ENCODE results near the gene ZNF768.
A peak's percentile ranks its signal among the peaks of the same experiment; 100 is the strongest.

ZNF768 gene

DNA sequence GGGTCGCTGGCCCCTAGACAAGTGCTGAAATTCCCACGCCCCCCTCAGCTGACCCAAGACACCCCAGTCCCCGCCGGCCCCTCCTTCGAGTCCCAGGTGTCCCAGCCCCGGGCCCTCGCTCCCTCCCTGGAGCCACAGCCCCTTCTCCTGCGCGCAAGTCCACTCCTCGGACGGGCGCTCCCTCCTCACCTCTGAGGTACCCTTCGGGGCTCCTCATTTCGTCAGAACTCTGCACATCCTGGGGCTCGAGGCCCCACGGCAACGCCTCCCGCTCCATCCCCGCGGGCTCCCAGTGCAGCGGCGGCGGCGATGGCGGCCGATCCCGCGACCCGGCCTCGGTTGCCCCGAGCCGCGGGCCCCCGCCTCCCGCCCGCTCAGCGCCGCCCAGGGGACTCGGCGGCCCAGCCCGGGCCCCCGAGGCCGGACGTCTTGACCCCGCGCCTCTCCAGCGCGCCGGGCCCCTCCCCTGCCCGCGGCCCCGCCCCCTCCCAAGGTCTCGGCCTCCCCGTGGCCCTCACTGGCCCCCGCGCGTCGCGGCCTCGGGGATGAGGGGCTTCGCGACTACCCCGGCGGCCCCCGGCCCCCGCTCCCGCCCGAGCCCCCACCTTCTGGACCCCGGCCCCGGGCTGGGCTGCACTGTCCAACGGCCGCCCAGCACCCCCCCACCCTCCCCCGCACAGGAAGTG lies at the start of gene ZNF768:
TSS of gene ZNF768 (minus strand) at position 430 of the 686 bp plus-strand sequence. CDS start at position 277, 153 bp downstream.
- peak; percentile 67 for DNase-seq (ENCODE audit: low spot score)

DNA sequence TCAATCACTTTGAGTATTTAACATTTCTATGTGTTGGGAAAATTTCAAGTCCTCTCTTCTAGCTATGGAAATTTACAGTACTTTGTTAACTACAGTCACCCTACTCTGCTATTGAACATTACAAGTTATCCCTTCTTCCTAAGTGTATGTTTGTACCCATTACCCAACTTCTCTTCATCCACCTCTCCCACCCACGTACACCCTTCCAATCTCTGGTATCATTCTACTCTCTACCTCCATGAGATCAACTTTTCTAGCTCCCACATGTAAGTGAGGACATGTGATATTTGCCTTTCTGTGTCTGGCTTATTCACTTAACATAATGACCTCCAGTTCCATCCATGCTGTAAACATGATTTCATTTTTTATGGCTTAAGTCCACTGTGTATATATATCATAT lies 48.3 kb upstream of the ZNF768 start:
- DNase-seq (ENCODE audit: low spot score): no peak

DNA sequence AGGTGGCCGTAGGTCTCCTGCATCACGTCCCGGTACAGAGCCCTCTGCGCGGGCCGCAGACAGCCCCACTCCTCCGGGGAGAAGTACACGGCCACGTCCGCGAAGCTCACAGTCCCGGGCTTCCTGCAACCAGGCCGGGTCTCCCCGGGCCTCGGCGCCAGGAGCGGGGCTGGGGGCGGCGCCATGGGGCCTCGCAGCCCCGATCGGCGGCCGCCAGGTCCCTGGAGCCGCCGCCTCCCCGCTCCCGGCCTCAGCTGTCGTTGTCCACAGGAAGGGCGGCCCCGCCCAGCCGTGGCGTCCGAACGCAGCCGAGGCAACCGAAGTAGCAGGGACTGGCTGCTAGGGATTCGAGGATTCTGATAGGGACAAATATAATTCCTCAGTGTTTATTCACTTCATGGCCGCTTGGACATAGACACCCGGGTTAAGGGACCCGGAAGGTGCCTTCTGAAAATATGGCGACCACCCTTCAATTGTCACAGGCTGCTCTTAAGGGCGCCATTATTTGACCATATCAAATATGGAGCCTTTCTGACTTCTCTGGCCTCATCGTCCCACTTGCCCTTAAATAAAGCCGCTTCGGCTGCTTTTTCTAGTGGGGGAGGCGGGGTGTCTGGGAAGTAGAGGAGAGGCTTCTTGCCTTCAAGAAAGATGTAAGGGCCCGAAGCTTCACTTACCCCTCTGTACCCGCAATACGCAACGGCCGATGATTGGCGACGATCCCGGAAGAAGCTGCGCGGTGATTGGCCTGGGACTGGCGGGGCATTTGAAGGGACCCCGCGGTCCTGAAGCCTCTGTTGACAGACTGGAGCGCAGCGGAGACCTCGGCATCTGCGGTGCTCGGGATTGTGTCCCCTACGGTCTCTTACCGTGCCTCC lies 45.3 kb upstream of the ZNF768 start, which contains the start of gene ZNF688:
TSS of gene ZNF688 (minus strand) at position 270 of the 878 bp plus-strand sequence. CDS start at position 185, 85 bp downstream.
- peak; percentile 92 for DNase-seq (ENCODE audit: low spot score)

DNA sequence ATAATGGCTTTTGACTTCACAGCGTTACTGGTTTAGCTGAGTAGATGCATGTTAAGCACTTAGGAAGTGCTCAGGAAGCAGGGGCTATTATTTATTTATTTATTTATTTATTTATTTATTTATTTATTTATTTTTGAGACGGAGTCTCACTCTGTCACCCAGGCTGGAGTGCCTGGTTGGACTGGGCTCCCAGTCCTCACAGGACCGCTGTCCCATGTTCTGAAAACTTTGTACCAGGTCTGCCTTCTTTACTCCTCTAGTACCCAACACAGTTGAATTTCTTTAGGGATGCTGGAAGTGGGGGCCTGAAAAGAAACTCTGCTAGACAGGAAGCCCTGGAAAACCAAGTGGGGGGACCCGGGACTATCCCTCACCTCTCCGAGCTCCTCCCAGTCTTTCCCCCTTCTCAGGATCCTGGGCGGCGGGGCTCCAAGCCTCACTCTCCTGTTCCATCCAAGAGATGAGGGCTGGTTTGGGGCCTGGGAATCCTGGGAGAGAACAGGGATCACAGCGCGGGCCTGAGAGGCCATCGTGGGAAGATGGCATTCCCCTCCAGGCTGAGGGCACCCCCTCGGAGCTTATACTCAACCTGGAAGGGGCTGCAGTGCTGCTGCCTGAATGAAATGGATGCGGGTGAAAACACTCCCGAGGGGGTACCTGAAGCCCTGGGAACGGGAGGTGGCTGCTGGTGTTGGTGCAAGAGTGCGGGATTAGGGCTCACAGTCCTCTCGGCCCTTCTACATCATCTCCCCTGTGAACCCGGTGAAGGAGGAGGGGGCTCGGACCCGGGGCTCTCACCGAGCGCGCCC lies 44.5 kb upstream of the ZNF768 start:
- peak; percentile 52 for DNase-seq (ENCODE audit: low spot score)

DNA sequence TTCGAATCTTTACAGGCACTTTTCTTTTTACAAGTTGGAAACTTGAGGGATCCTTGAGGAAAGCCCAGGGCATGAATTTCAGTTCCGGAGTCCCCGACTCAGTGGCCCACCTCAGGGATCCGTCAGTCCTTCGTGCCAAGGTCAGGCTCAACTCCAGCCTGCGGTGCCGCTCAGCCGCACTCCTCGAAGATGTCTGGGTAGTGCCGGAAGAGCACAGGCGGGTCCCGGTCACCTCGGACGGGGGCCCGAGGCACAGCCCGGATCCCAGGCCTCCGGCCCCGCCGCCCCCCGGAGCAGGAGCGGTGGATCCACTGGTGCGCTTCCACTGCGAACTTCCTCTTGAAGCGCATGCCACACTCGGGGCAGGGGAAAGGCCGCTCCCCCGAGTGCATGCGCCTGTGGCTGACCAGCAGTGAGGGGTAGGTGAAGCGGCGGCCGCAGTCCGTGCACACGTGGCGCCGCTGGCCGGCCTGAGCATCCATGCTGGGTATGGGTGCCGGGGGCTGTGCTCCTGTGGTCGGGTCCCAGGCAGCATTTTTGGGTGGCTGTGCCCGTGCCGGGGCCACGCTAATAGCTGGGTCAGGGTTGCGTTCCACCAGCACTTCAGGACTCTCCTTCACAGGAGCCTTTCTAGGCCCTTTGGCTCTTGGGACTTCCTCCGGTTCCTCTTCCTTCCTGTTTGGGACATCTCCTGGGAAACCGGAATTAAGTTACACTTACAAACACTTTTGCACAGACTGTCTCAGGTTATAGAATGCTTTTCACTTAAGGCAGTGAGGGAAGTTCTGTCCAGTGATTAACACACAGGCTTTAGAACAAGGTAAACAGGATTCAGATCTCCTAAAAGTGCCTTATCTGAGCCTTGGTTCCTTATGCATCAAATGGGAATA lies 43.6 kb upstream of the ZNF768 start:
- no peak for DNase-seq (ENCODE audit: low spot score)

DNA sequence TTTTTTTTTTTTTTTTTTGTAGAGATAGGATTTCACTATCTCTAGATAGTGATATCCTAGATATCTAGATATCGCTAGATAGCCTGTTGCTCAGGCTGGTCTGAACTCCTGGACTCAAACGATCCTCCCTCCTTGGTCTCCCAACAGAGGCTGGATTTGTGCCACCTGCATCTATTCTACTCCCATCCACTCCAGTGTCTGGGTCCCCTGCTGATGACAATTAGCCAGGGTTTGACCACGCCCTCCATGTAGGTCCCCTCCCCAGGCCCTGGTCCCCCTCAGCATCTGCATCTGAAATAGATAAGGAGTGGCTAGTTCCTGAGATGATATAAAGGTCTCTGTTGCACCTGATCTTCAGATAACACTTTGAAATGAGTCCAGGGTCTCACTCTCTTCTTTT lies 42.9 kb upstream of the ZNF768 start:
- no peak for DNase-seq (ENCODE audit: low spot score)

DNA sequence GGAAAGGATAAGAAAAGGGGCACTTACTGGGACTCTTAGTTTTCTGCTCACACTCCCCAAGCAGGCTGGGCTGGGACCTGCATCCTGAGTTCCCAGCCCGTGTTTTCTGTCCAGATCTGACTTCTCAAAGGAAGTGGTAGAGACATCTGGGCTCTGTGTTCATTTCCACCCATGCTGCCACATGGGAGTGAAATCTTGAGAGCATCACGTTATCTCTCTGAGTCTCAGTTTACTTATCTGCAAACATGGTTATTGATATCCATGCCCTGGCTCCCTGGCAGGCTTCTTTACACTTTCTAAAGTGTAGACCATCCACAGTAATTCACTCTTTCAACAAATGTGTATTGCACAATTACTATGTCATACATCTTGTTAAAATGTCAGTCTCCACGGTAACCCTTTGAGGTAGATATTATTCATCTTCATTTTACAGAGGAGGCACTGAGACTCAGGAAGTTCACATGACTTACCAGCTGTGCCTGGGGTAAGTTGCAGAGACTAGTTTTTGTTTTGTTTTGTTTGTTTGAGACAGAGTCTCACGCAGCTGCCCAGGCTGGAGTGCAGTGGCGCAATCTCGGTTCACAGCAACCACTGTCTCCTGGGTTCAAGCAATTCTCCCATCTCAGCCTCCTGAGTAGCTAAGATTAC lies 41.7 kb upstream of the ZNF768 start:
- DNase-seq (ENCODE audit: low spot score): no peak

DNA sequence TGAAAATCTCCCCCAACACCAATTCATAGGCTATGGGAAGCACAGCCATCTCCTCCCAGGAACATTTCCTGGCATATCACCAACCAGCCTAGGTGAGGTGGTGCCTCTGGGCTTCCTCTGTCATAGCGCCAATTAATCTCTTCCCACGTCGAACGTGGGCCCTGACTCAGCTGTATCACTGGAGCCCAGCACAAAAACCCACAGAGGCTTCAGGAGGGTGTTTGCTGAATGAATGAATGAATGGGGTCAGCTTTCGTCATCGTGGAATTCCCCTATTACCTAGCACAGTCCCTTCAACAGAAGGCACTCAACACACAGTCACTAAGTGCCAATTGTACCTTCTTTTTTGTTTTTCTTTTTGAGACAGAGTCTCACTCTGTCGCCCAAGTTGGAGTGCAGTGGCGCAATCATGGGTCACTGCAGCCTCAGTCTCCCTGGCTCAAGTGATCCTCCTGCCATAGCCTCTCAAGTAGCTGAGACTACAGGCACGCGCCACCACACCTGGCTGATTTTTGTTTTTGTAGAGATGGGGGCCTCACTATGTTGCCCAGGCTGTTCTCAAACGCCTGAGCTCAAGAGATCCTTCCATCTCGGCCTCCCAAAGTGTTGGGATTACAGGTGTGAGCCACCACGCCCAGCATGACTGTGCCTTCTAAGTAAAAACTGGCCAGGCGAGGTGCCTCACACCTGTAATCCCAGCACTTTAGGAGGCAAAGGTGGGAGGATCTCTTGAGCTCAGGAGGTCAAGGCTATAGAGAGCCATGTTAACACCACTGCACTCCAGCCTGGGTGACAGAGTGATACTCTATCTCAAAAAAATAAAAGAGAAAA lies 41.0 kb upstream of the ZNF768 start:
- DNase-seq (ENCODE audit: low spot score): no peak

DNA sequence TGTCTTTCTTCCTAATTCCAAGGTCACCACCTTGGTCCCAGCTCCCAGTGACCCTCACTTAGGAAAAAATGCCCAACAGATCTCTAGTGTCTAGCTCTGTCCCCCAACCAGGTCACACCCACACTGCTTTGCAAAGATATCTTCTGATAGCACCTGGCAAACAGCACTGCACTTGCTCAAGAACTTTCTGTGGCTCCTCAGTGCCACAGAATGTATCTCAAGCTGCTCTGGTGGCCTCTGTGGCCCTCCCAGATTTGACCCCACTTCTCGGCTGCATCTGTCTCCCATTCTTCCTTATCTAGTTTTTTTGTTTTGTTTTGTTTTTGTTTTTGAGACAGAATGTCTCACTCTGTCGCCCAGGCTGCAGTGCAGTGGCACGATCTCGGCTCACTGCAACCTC lies 40.2 kb upstream of the ZNF768 start:
- no peak for DNase-seq (ENCODE audit: low spot score)

DNA sequence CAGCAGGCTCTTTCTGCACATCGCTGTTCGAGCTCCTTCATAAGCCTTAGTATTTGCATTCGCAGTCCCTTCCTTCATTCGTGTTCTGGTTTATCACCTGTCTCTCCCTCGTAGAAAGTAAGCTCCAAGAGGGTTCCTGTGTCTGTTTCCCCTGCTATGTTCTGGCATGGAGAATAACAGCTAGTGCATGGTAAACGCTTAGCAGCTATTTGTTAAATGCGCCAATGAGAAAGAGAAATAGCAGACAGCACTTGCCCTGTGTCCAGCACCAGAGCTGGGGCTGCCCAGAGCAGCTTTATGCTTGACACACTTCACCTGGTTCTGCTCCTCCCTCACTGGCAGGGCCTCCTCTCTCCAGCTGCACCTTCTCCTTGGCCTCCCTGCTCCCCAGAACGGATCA lies 39.6 kb upstream of the ZNF768 start:
- DNase-seq (ENCODE audit: low spot score): no peak

DNA sequence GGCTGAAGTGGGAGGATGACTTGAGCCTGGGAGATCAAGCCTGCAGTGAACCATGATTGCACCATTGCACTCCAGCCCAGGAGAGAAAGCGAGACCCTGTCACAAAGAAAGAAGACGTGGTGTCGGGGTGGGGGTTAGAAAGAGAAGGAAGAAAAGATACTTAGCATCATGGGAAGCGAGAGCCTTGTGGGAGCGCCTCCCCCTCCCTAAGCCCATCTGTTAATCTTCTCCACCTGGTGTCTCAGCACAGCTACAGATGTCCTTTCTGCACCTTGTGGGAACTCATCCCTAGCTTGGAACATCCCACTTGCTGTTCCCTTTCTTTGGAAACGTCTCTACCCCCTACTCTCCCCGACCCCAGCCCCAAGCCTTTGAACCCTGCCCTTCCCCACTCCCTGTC lies 39.2 kb upstream of the ZNF768 start:
- DNase-seq (ENCODE audit: low spot score): no peak

DNA sequence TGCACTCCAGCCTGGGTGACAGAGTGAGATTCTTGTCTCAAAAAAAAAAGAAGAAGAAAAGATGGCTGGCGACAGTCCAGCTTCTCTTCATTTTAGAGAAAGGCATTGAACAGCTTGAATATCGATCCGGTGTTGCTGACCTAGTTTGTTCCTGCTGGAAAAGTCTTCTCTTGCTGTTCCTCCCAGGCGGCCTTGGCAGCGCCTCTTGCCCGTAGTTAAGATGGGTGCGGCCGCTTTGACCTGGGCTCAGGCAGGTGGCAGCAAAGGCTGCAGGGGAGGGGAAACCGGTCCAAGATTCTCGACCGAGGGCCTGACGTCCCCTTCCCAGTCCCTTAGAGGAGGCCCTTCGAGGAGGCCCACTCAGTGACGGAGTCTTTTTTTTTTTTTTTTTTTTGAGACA lies 35.7 kb upstream of the ZNF768 start:
- DNase-seq (ENCODE audit: low spot score): no peak

DNA sequence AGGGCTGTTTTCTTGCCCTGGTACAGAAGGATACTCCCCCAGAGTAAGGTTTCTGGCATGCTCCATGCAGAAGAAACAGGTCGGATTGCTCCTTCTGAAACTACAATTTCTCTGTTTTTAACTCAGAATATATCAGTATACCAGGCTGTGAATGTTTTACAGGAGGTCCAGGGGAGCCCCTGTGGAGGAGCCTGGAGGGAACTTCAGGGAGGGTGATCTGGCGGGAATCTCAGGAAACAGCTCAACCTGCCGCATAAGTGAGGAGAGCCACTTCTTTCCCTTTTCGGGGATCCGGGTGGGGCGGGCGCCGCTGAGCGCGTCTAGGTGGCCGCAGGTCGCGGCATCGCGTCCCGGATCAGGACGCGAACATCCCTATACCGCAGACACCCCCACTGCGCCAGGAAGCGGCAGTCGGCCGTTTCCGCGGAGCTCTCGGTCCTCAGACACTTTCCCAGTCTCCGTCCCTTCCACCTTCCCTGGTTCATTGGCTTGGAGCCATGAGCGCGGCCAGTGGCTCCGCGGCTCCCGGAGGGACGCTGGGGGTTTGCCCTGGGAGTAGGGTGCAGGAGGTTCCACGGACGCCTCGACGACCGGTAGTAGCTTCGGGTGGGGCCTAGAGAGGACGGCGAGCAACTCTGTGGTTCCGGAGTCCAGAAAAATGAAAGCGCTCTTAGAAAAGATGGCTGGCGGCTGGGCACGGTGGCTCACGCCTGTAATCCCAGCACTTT lies 34.9 kb upstream of the ZNF768 start:
- no peak for DNase-seq (ENCODE audit: low spot score)

DNA sequence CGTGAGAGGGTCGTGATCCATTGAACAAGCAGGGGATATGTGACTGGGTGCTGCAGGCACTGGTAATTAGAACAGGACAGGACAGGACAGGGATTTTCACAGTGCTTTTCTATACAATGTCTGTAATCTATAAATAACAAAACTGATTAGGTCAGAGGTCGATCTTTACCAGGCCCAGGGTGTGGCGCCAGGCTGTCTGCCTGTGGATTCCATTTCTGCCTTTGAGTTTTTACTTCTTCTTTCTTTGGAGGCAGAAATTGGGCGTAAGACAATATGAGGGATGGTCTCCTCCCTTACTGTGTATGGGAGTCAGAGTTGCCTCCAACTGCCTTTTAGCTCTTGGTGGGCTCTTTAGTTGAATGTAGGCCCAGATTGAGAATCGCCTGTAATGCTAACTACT lies 33.3 kb upstream of the ZNF768 start:
- no peak for DNase-seq (ENCODE audit: low spot score)

DNA sequence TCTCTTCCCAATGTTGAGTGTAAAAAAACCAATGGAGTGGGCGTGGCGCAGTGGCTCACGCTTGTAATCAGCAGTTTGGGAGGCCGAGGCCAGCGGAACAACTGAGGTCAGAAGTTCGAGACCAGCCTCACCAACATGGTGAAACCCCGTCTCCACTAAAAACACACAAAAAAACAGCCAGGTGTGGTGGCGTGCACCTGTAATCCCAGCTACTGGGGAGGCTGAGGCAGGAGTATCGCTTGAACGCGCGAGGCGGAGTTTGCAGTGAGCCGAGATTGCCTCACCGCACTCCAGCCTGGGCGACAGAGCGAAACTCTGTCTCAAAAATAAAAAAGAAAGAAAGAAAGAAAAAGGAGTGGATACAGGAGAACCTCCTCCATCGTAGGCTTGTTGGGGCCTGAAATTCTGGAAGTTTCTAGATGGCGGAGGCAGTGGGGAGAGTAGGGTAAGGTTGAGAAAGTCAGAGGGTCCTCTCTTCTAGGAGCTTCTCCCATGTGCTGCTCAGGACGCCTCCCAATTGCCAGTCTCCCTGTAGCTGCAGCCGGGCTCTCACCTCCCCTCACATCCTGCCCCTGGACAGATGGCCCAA lies 32.5 kb upstream of the ZNF768 start:
- DNase-seq (ENCODE audit: low spot score): no peak

DNA sequence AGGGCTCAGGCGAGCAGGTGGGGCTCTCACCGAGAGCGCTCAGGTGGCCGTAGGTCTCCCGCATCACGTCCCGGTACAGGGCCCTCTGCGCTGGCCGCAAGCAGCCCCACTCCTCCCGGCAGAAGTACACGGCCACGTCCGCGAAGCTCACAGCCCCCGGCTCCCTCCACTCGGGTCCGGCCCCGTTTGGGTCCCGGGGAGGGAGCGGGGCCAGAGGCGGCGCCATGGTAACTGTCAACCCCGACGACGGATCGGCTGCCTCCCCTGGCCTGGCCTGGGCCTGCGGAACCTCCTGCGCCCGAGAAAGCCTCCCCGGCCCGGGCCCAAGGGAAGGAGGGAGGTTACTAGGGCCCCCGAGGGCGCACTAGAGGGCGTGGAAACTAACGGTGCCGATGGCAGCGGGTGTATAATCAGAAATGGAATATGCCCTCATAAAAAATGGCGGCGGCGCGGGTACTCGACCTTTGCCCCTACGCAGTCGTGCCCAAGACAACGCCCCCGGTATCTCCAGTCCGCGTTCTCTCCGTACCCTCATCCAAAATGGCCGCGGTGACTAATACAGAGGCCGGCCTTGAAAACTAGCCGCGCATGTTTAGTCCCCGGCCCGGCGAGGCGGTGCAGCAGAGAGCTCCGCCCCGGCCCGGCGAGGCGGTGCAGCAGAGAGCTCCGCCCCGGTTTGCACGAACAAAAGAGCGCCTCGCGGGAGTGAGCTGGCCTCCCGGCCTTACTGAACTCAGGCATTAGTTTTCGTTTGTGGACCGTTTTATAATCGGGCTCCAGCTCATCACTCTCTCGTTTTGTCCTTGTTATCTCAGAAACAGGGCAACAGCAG lies 31.8 kb upstream of the ZNF768 start, which contains the start of gene ZNF764:
TSS of gene ZNF764 (minus strand) at position 418 of the 832 bp plus-strand sequence. CDS start at position 226, 192 bp downstream.
- peak; percentile 95 for DNase-seq (ENCODE audit: low spot score)

DNA sequence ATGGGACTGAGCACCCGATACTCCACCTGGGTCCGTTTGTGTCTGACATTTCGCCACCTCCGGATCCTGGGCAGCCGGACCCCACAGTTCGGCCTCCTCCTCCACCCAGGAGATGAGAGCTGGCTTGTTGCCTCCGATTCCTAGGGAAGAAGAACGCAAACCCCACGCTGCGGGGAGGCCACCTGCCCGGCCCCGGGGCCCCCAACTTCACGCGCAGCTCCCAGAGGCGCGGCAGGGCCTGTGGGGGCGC lies 31.3 kb upstream of the ZNF768 start:
- no peak for DNase-seq (ENCODE audit: low spot score)

DNA sequence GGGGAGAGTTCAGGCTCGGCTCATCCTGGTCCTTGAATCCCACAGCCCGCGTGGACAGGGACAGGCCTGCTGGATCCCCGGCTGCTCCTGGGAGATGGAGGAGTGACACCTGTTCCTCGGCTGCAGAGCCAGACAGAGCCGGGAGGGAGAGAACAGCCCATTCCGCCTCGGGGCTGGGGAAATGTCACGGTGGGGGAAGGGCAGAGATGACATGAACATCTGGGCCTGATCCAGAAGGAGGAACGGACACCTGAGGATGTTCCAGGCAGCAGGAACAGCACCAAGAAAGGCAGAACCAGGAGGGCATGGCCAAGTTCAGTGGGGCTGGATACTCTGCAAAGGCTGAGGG lies 29.7 kb upstream of the ZNF768 start:
- DNase-seq (ENCODE audit: low spot score): no peak
